ENCODE measurements around the gene PLEKHO2.

Gene PLEKHO2

DNA sequence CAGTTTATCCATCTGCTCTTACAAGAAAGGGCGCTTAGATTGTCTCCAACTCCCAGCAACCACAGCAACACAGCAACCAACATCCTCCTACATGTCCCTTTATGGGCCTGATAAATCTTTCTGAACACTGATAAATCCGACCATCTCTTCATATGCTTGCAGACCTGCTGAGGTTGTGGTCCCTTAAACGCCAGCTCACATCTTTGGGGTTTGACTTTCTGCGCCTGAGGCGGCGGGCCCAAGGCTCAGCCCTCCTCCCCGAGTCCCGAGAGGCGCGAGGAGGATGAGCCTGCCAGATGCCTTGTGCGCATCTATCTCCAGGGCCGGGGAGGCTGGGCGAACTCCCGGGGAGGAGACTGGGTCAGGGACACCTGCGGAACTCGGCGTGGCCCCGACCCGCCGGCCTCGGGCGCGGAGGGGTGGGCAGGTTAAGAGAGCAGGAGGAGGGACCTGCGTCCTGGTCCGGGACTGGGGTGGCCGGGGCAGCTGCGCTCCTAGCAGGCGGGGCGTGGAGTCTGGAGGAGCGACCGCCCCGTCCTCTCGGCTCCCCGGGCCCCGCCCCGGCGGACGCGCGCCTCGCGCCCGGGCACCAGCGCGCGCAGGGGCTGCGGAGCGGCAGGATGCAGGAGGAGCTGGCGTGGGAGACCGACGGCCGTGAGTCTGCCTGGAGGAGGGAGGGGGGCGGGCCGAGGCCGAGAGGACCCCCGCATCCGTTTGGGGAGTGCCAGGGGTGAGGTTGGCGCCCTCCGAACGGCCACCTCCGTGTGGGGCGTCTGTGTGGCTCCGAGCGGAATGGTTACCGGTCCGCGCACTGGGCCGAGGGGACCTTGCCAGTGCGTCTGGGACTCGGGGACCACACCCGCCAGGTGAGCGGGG is 69.8 kb downstream of the PLEKHO2 start, which contains the start of gene ANKDD1A:
ANKDD1A (plus strand) TSS at position 592 of the 876 bp plus-strand sequence; CDS start at position 621, 29 bp downstream.
- DNase-seq (ENCODE audit: low read depth in 2 of 3, low spot score in 1 of 3): peak in 1 of 3 donors; percentile 32

DNA sequence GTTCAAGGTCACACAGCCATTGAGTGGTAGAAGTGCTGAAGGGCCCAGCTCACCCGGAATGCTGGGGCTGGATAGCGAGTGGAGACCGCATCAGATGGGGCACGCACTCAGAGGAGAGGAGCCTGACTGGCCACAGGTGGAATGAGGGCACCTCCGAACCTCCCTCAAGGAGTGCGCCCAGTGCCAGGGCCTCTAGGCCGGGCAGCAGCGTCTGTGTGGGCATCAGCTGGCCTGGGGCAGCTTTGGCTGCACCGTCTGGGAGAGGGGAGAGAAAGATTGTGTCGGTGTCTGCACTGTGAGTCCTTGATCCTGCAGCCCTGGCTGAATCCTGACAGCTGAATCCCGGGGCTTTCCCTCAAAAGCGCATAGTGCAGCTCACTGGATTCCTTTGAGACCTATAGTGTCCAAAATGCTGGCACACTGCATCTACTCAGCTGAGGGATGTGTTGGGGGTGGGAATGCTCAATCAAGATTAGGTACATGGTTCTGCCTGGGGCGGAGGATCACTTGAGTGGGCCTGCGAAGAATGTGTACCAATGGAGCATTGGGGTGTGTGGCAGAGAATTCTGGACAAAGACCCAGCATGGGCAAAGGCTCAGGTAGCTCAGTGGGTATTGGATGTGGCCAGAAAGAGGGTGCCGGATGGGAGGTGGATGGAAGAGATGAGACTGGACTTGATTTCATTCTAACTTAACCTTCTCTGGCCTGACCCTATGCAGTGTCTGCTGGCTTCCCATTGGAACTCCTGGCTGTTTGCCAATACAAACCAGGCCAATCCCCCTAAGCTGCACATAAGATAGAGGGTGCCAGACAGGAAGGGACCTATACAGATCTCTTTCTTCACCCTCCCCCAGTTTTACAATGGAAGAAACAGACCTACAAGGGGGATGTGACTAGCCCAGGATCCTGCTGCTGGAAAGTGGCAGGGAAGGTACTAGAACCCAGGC is 70.9 kb downstream of the PLEKHO2 start:
- DNase-seq (ENCODE audit: low read depth in 2 of 3, low spot score in 1 of 3): no peak

DNA sequence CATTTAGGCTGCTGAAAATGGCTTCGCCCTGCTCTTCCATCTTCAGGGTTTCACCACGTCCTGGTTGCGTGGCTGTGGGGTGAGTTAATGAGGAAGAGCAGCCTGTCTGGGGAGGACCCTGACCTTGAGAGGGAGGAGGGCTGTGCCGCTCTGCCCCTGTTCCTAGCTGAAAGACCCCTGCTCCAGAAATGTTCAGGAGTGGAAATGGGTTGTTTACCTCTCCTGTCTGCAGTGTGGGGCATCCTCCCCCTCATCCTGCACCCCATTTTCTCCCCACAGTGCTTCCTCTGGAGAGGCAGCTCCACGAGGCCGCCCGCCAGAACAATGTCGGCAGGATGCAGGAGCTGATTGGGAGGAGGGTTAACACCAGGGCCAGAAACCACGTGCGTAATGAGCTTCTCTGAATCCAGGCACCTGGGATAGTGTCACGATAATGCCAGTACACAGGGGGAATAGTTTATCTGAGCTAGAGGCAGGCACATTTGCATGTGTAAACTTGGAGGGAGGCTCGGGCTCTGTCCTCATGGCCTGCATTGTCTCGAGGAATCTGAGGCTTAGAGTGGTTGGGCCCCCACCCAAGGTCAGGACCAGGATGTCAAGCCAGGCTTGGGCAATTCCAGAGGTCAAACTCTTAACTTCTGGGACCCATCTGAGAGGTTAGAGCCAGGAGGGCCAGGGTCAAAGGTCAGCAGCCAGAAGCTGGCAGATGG is 74.0 kb downstream of the PLEKHO2 start:
- no peak for DNase-seq (ENCODE audit: low read depth in 2 of 3, low spot score in 1 of 3)

DNA sequence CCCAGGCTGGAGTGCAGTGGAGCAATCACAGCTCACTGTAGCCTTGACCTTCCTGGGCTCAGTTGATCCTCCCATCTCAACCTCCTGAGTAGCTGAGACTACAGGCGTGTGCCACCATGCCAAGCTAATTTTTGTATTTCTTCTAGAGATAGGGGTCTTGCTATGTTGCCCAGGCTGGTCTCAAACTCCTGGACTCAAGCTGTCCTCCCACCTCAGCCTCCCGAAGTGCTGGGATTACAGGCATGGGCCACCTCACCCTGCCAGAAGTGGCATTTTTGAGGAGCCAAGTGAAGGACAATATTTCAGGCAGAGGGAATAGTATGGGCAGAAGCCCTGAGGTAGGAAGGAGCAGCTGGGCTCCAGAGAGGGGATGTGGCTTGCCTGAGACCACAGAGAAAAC is 74.7 kb downstream of the PLEKHO2 start:
- no peak for DNase-seq (ENCODE audit: low read depth in 2 of 3, low spot score in 1 of 3)

DNA sequence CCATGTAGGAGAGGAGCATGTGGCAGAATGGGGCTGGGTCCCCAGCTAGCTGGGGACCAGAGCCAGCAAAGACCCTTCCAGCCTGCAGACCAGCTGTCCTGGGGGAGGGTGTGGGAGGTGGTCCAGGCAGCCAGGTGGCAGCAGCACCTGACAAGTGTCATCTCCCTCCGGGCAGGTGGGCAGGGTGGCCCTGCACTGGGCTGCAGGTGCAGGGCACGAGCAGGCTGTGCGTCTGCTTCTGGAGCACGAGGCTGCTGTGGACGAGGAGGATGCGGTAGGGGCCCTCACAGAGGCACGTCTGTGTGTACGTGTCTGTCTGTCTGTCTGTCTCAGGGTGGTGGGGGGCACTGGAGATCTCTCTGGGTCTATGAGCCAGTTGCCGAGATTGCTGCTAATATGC is 75.5 kb downstream of the PLEKHO2 start:
- no peak for DNase-seq (ENCODE audit: low read depth in 2 of 3, low spot score in 1 of 3)

All from stimulated activated CD4-positive, alpha-beta T cell treated with anti-CD3 and anti-CD28 coated beads, Interleukin-12 subunit alpha, Interleukin-12 subunit beta, amount 100 ng/mL, for 48 hours (primary cell).